NT2/D1 (cell line): ENCODE measurements around the gene SUCLG2.

Experiments used
- YY1 ChIP-seq: IDR thresholded peaks from 2 replicates; pipeline ENCODE4 v1.6.1; 2011; ENCODE audit not compliant: insufficient read length, insufficient read depth
- ZNF274 ChIP-seq: IDR thresholded peaks from 2 replicates; pipeline ENCODE4 v1.6.1; 2011; ENCODE audit warnings: mild to moderate bottlenecking, low read depth, low read length

- TF ChIP-seq YY1, result no peak
- TF ChIP-seq ZNF274, result no peak
Measured at GRCh38 chr3:67357610-67358458, 296.6 kb downstream of the SUCLG2 start.
